ENCODE data around the gene HAUS1.
"Not testable (repeated sequence)": the region's sequence is repeated elsewhere in the genome, so short reads cannot be mapped to it uniquely, and the experiment has no call there.

HAUS1 gene

GRCh38 chr18:46158499-46158898 lies 54.3 kb downstream of the HAUS1 start:
- DNase-seq (ENCODE audit: low spot score) = no peak

GRCh38 chr18:46160050-46160798 lies 56.0 kb downstream of the HAUS1 start:
- DNase-seq (ENCODE audit: low spot score) = no peak

- DNase-seq (ENCODE audit: low spot score) = not testable (repeated sequence)
These were observed 56.7 kb downstream of the HAUS1 start for GRCh38 chr18:46160840-46161239.

GRCh38 chr18:46161703-46162396 lies 57.7 kb downstream of the HAUS1 start:
- no peak for DNase-seq (ENCODE audit: low spot score)

- DNase-seq (ENCODE audit: low spot score) = no peak
These were observed 58.9 kb downstream of the HAUS1 start for GRCh38 chr18:46163091-46163490.

GRCh38 chr18:46163941-46164499 lies 59.8 kb downstream of the HAUS1 start:
- no peak for DNase-seq (ENCODE audit: low spot score)

GRCh38 chr18:46164502-46164901 lies 60.3 kb downstream of the HAUS1 start:
- DNase-seq (ENCODE audit: low spot score) = not testable (repeated sequence)

GRCh38 chr18:46164920-46165319 lies 60.7 kb downstream of the HAUS1 start:
- DNase-seq (ENCODE audit: low spot score) = no peak

- DNase-seq (ENCODE audit: low spot score) = no peak
These were observed 62.2 kb downstream of the HAUS1 start for GRCh38 chr18:46166261-46166970.

- peak; percentile 13 for DNase-seq (ENCODE audit: low spot score)
These were observed 63.8 kb downstream of the HAUS1 start for GRCh38 chr18:46167971-46168370.

GRCh38 chr18:46169464-46169941 lies 65.3 kb downstream of the HAUS1 start:
- DNase-seq (ENCODE audit: low spot score) = no peak

- no peak for DNase-seq (ENCODE audit: low spot score)
These were observed 67.1 kb downstream of the HAUS1 start for GRCh38 chr18:46171331-46171730.

- peak; percentile 96 for DNase-seq (ENCODE audit: low spot score)
These were observed 69.5 kb downstream of the HAUS1 start for GRCh38 chr18:46173393-46174341.

GRCh38 chr18:46174342-46175041 lies 70.3 kb downstream of the HAUS1 start:
- DNase-seq (ENCODE audit: low spot score) = peak; percentile 66

GRCh38 chr18:46176001-46176400 lies 71.8 kb downstream of the HAUS1 start:
- no peak for DNase-seq (ENCODE audit: low spot score)
